Ectodermal cell (in vitro differentiated cells): Measurements from ENCODE around the gene TIMMDC1.
"Not testable (repeated sequence)": the region's sequence is repeated elsewhere in the genome, so short reads cannot be mapped to it uniquely, and the experiment has no call there.

Experiments
- H3K27ac ChIP-seq: 2 replicates; pipeline ENCODE4 v1.7.0; 2013; ENCODE audit warnings: mild to moderate bottlenecking, low read depth, low read length; ENCODE audit not compliant: insufficient read depth, poor library complexity, severe bottlenecking
- H3K27me3 ChIP-seq: 2 replicates; pipeline ENCODE4 v1.7.0; 2013; ENCODE audit warnings: mild to moderate bottlenecking, low read length; ENCODE audit not compliant: insufficient read depth, control insufficient read depth, poor library complexity, severe bottlenecking
- H3K36me3 ChIP-seq: one replicate; pipeline ENCODE4 v1.7.0; 2013; ENCODE audit warnings: low read length; ENCODE audit not compliant: control insufficient read depth, insufficient read depth
- H3K4me1 ChIP-seq: one replicate; pipeline ENCODE4 v1.7.0; 2013; ENCODE audit warnings: low read length; ENCODE audit not compliant: control insufficient read depth, insufficient read depth
- H3K4me3 ChIP-seq: 2 replicates; pipeline ENCODE4 v1.7.0; 2013; ENCODE audit warnings: low read depth, low read length, control low read depth; ENCODE audit not compliant: insufficient read depth
- H3K9me3 ChIP-seq: 2 replicates; pipeline ENCODE4 v1.7.0; 2013; ENCODE audit warnings: mild to moderate bottlenecking, low read length, moderate library complexity; ENCODE audit not compliant: control insufficient read depth
- WGBS, 2 experiments: methylation state at CpG; one replicate each; pipeline ENCODE4 v1.1.7; 2013; ENCODE audit warnings: missing lambda C conversion rate in 2 of 2; 5-methylcytosine and 5-hydroxymethylcytosine counted together

Gene TIMMDC1

GRCh38 chr3:119552928-119553327 lies 54.6 kb downstream of the TIMMDC1 start:
- H3K4me1 ChIP-seq, H3K36me3 ChIP-seq, H3K27me3 ChIP-seq, H3K27ac ChIP-seq, H3K9me3 ChIP-seq, H3K4me3 ChIP-seq: not testable (repeated sequence)
- WGBS, 2 experiments: 91 to 95% methylated on average over 5 to 6 of the region's 6 CpGs

DNA sequence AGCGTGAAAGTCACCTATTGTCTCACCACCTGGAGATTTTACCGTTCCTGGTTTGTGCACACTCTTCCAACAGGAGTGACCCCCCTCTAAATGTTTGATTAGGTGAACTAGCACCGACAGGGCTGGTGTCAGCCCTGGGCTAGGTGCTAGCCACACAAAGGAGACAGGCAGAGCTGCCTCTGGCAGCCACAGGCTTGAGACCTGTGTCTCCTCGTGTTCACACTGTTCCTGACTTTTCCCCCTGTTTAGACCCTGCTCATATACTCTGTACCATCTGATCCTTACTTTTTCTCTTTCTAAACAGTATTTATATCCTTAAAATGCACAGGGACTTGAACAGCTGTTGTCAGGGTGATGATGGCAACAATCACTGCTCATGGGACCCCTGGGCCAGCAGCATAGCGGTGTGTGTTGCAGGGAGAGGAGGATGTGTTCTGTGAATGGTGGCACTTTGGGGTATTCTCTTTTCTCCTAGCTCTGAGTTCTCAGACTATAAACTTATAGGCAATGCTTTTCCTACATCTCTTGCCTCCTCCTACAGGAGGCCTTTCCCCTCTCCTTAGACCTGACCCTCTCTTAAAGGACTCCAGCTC lies 55.6 kb downstream of the TIMMDC1 start:
- peaks cover 7% of the 10 kb centered on the region for H3K4me1 ChIP-seq
- H3K27me3 ChIP-seq: no peaks in the 10 kb centered on the region
- no peak overlapping the region for H3K27ac ChIP-seq
- WGBS, 2 experiments: 75 to 79% methylated on average over 5 of the region's 5 CpGs
- no peaks in the 10 kb centered on the region for H3K36me3 ChIP-seq
- no peaks in the 10 kb centered on the region for H3K9me3 ChIP-seq
- H3K4me3 ChIP-seq: no peak overlapping the region

GRCh38 chr3:119555309-119555735 lies 57.0 kb downstream of the TIMMDC1 start:
- Histone ChIP-seq H3K9me3 (no peaks in the 10 kb centered on the region), H3K4me3 (no peak overlapping the region), H3K4me1 (peaks cover 7% of the 10 kb centered on the region), H3K27me3 (no peaks in the 10 kb centered on the region), H3K36me3 (no peaks in the 10 kb centered on the region), H3K27ac (no peak overlapping the region)
- 91% methylated on average over 4 of the region's 4 CpGs for WGBS, 2 experiments

DNA sequence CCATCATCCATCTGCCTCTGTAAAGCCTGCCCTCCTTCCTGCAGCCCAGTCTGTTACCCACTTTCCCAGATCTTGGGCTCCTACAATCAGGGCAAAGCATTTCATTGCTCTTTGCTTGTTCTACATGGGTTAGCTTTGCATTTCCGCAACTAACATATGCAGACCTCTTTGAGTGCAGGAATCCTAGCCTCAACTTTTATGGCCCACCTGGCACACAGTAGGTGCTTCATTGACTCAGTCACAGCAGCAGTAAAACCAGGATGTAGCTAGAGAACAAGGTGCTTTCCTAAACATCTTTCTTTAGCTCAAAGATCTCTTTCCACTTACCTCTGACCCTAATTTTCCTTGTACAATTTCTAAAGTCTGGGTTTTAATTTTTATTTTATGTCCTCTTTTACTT lies 57.6 kb downstream of the TIMMDC1 start:
- H3K4me3 ChIP-seq: no peak overlapping the region
- WGBS, 2 experiments: 77 to 95% methylated on average over 1 of the region's 1 CpG

GRCh38 chr3:119557192-119557876 lies 59.0 kb downstream of the TIMMDC1 start:
- H3K4me1 ChIP-seq: peaks cover 7% of the 10 kb centered on the region
- H3K4me3 ChIP-seq: no peak overlapping the region
- no peaks in the 10 kb centered on the region for H3K9me3 ChIP-seq
- H3K27ac ChIP-seq: no peak overlapping the region
- 93 to 94% methylated on average over 7 of the region's 7 CpGs for WGBS, 2 experiments
- no peaks in the 10 kb centered on the region for H3K36me3 ChIP-seq
- H3K27me3 ChIP-seq: no peaks in the 10 kb centered on the region

More for the DNA sequence above, 57.6 kb downstream of the TIMMDC1 start:
- H3K9me3 ChIP-seq: no peaks in the 10 kb centered on the region
- H3K4me1 ChIP-seq: peaks cover 7% of the 10 kb centered on the region
- no peaks in the 10 kb centered on the region for H3K27me3 ChIP-seq
- no peaks in the 10 kb centered on the region for H3K36me3 ChIP-seq
- no peak overlapping the region for H3K27ac ChIP-seq

DNA sequence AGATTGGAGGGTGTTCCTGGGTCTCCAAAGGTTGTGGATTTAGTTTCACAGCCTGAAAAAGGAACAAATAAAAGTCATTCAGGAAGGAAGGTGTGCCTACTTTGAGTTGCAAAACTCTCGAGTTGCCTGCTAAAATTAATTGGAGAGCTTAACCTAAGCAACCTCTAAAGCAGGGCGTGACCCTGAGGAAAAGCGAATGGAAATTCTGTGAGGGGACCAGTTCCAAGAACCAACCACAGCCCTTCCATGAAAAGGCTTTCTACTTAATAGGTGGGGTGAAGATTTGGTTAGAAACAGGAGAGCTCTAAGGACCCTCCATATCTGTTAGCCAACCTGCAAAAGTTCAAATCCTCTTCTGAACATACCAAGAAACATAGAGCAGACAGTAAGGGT lies 59.5 kb downstream of the TIMMDC1 start:
- WGBS, 2 experiments: 95 to 96% methylated on average over 3 of the region's 3 CpGs
- no peak overlapping the region for H3K27ac ChIP-seq
- no peaks in the 10 kb centered on the region for H3K36me3 ChIP-seq
- no peaks in the 10 kb centered on the region for H3K9me3 ChIP-seq
- H3K4me1 ChIP-seq: peaks cover 7% of the 10 kb centered on the region
- no peaks in the 10 kb centered on the region for H3K27me3 ChIP-seq
- H3K4me3 ChIP-seq: no peak overlapping the region

DNA sequence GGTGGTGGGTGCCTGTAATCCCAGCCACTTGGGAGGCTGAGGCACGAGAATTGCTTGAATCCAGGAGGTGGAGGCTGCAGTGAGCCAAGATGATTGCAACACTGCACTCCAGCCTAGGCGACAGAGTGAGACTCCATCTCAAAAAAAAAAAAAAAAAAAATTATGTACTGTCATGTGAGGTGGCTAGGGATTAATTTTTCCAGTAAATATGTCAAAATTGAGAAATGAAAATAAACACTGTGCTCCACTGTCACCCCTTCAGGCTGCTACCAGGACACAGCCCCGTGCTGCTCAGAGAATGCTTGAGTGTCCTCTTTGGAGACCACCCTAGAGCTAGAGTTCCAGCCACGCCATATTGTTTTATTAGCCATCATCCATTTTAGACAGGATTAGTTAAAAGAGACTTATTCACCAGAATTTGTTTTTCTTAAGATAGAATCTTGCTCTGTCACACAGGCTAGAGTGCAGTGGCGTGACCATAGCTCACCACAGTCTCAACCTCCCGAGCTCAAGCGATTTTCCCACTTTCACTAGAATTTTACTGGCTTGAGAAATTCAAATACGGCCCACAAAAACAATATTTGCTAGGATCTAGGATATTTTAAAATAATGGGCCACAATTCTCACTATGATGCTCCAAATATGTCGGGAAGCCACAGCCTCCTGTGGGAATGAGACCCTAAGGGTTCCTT lies 60.4 kb downstream of the TIMMDC1 start:
- Histone ChIP-seq H3K4me3 (no peak overlapping the region), H3K36me3 (no peaks in the 10 kb centered on the region), H3K27me3 (no peaks in the 10 kb centered on the region), H3K27ac (no peak overlapping the region), H3K9me3 (no peaks in the 10 kb centered on the region), H3K4me1 (peaks cover 7% of the 10 kb centered on the region)
- 92 to 94% methylated on average over 9 of the region's 9 CpGs for WGBS, 2 experiments

- 35 to 42% methylated on average over 7 of the region's 7 CpGs for WGBS, 2 experiments
These were observed 61.2 kb downstream of the TIMMDC1 start, which contains the start of gene CD80 for GRCh38 chr3:119559441-119559963. Gene CD80, minus strand, starts transcription at chr3:119559614. Its CDS starts 1,886 bp downstream, at chr3:119557728.

GRCh38 chr3:119560160-119560559 lies 61.8 kb downstream of the TIMMDC1 start:
- Histone ChIP-seq H3K9me3 (no peaks in the 10 kb centered on the region), H3K4me1 (peaks cover 7% of the 10 kb centered on the region), H3K4me3 (no peak overlapping the region), H3K27ac (no peak overlapping the region), H3K27me3 (no peaks in the 10 kb centered on the region), H3K36me3 (no peaks in the 10 kb centered on the region)
- 81 to 89% methylated on average over 4 to 5 of the region's 5 CpGs for WGBS, 2 experiments

More at GRCh38 chr3:119559441-119559963, 61.2 kb downstream of the TIMMDC1 start, which contains the start of gene CD80:
- Histone ChIP-seq H3K27ac (no peak within 1 kb of the TSS), H3K27me3 (no peaks in the 10 kb centered on the region), H3K4me1 (peaks cover 7% of the 10 kb centered on the region), H3K36me3 (no peaks in the 10 kb centered on the region), H3K4me3 (no peak within 1 kb of the TSS), H3K9me3 (no peaks in the 10 kb centered on the region)
